ENCODE results near the gene FAM83B.

GRCh38 chr6:54800050-54800600, 46.4 kb upstream of the FAM83B start:
- TF ChIP-seq EZH2 (IDR thresholded peaks at IDR 0.05): no peak
- TF ChIP-seq POLR2AphosphoS5 (IDR thresholded peaks at IDR 0.05; ENCODE audit: borderline replicate concordance, low read depth, low read length): no peak
- TF ChIP-seq FOXP2 (optimal IDR thresholded peaks at IDR 0.05; ENCODE audit: control extremely low read depth, extremely low read length, insufficient read depth): no peak

Measured in SK-N-MC (cell line).